GM20431 (cell line): ENCODE results near the gene SRGAP1.
"Not testable (repeated sequence)": the region's sequence is repeated elsewhere in the genome, so short reads cannot be mapped to it uniquely, and the experiment has no call there.

Experiments used
- in situ Hi-C: fragments of 300-500 bp; cut with MseI, MboI; formaldehyde crosslinking; loops from one replicate; pipeline ENCODE4 v1.15.0; 2020; ENCODE audit warnings: low sequenced_read_pairs; ENCODE audit not compliant: unreplicated experiment

Gene SRGAP1

DNA sequence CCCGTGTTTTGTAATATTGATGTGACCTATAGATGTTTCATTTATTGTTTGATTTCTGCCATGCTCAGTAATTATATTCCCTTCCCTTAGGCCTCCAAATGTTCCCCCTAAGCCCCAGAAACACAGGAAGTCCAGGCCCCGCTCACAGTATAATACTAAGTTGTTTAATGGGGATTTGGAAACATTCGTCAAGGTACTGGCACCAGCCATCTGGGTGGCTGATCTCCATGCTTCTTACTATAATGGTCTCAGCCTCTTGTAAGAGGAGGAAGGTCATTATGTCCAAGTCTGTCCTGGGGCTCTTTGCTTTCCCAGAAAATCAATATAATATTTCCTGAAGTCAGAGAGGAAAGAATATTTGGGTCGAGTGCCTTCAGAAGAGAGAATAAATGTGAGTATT lies 246.7 kb downstream of the SRGAP1 start:
- in situ Hi-C loops: no loop called here

DNA sequence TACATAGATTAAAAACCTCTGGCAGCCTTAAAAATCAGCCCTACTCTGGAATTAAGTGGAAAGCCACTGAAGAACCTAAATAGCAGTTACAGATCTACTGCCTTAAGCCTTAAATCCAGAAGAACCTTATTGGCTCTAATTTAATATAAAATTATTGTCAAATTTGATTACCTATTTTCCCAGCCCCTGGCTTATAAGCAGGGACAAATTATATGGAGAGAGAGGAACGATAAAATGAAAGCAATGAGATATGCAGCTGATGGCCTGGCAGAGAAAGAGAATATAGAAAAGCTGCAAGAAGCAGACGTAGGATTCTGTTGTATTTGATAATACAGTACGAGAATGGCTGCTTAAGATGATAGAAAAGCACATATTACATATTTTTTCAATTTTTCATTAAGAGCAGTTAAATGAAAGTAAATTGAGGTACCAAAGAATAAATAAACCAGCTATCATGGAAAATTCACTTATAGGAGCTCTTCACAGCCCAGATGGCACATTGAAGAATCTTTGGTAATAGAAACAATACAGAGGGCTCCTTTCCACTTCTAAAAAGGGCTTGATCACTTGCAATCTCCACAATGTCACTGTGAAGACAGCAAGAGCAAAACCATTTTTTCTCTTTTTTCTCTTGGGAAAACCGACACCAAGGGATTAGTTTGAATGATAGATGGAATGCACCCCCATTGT lies 248.2 kb downstream of the SRGAP1 start:
- in situ Hi-C loops: no loop called here

GRCh38 chr12:64093689-64094088 lies 249.2 kb downstream of the SRGAP1 start:
- in situ Hi-C loops: no loop called here

- in situ Hi-C loops: no loop called here
These were observed 253.0 kb downstream of the SRGAP1 start for GRCh38 chr12:64097366-64098105.

DNA sequence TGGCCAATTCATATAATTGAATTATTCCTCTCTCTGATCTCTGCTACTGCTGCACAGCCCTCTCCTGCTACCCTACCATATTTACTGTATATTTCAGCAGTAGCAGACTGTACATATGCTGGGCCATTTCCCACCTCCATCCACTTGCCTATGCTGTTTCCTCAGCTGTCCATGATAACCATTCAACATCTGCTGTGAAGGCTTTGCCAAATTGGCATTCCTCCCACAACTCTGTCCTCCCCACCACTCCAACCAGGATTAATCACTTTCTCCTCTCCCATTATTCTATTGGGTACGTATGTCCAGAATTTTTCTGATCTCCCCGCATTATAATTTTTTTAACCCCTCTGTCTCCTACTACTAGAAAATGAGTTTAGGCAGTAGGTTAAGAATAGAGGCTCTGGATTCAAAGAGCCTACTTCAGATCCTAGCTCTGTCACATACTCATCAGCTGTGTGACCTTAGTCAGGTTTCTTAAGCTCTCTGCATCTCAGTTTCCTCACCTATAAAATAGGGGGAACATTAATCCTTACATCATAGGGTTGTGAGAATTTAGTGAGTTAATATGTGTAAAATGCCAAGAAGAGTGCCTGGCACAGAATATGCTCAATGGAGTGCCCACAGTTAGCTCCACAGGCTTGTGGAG lies 254.3 kb downstream of the SRGAP1 start:
- in situ Hi-C loops: no loop called here

- in situ Hi-C loops: no loop called here
These were observed 254.9 kb downstream of the SRGAP1 start for GRCh38 chr12:64099397-64099796.

- in situ Hi-C loops: no loop called here
These were observed 257.8 kb downstream of the SRGAP1 start for GRCh38 chr12:64102339-64102738.

- in situ Hi-C loops: no loop called here
These were observed 259.6 kb downstream of the SRGAP1 start for GRCh38 chr12:64103825-64104740.

GRCh38 chr12:64105026-64105425 lies 260.5 kb downstream of the SRGAP1 start:
- in situ Hi-C loops: no loop called here

GRCh38 chr12:64107776-64108175 lies 263.3 kb downstream of the SRGAP1 start:
- in situ Hi-C loops: no loop called here

- in situ Hi-C loops: no loop called here
These were observed 265.2 kb downstream of the SRGAP1 start for GRCh38 chr12:64109706-64110105.

DNA sequence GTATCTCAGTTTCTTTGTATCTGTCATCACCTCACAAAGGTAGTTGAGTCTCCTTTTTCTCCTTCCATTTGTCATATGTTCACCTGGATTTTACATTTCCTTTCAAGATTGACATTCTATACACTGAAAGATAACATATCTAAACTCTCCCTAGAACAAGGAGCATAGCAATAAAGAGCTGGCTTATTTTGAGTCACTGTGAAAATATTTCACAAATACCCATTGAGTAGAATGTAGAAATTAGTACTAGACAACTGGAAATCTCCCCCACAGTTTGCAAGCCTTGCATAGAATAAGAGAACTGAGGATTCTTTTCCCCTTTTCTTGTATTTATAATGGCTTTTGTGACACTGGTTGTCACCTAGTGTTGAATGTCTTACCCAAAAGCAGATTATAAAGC lies 266.4 kb downstream of the SRGAP1 start:
- in situ Hi-C loops: no loop called here

DNA sequence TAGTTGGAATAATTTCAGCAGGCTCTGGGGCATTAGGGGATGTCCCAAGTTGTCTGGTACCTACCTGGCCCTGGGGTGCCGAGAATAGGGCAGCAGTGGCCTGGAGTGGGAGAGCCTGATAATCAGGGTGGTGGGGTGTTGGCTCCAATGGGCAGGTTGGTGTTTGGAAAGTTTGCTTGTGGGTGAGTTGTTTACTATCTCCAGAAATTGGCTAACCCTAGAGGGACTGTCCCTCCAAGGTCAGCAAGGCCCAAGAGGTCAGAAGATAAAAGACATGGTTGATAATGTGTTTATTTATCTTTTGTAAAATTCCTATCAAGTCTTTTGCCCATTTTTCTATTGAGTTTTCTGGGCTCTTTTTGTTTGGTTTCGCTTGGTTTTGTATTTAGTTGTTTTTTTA lies 272.5 kb downstream of the SRGAP1 start:
- in situ Hi-C loops: no loop called here

GRCh38 chr12:64120568-64120967 lies 276.1 kb downstream of the SRGAP1 start:
- in situ Hi-C loops: no loop called here

DNA sequence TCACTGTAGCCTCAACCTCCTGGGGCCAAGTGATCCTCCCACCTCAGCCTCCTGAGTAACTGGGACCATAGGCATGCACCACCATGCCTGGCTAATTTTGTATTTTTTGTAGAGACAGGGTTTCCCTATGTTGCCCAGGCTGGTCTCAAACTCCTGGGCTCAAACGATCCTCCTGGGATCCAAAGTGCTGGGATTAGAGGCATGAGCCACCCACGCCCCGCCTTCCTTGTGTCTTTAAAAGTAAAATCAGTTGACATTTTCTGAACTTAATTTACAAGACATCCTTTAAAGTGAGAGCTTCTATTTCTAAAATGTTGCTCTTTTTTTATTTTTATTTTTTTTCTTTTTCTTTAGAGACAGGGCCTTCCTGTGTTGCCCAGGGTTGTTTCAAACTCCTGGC lies 276.6 kb downstream of the SRGAP1 start:
- in situ Hi-C loops: not testable (repeated sequence)

DNA sequence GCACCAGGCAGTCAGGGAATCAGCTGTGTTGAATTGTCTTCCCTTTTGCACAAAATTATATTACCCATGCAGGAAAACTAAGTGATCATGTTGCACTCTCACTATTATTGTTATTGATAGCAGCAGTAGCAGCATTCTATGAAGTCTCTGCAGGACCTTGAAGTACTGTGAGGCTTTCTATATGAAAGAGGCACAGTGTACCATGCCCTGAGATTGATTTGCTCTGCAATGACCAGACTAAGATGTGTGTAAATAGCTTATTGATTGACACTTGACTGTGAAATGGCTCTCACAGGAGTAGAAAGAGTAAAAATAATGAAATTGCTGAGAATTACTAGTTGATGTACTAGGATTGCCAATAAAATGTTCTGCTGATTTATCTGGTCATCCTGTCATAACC lies 277.7 kb downstream of the SRGAP1 start:
- in situ Hi-C loops: no loop called here

GRCh38 chr12:64122995-64123394 lies 278.5 kb downstream of the SRGAP1 start:
- in situ Hi-C loops: no loop called here

GRCh38 chr12:64123448-64123847 lies 278.9 kb downstream of the SRGAP1 start:
- in situ Hi-C loops: no loop called here

GRCh38 chr12:64124511-64125197 lies 280.2 kb downstream of the SRGAP1 start:
- in situ Hi-C loops: no loop called here

DNA sequence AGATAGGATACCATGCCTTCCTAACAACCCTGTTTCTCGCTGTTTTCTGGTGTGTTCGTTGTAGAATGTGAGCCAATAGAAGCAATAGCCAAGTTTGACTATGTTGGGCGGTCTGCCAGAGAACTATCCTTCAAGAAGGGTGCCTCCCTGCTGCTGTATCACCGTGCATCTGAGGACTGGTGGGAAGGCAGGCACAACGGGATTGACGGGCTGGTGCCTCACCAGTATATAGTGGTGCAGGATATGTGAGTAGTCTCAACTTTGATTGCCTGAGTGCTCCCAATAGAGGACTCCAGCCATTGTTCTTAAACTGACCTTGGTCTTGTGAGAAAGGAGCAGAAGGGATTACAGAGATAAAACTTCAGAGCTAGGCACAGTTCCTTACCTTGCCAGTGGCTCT lies 281.4 kb downstream of the SRGAP1 start:
- in situ Hi-C loops: no loop called here
